Left kidney (tissue), 2 donors: ENCODE results near the gene S100A3. TPM values are rescaled to one million over a fixed set of nuclear protein-coding genes. Genes with fewer than 3 reads are reported as not detected.

Source experiments
- DNase-seq: peaks from one replicate; pipeline ENCODE4 v3.0.0-alpha.2; 2013
- polyA plus RNA-seq: library from polyadenylated mRNA; unstranded; fragments of 120-200 nt; gene quantifications from one replicate; pipeline ENCODE4 v1.2.1, GENCODE V29; 2013; ENCODE audit not compliant: insufficient read length

S100A3 gene
- polyA plus RNA-seq, 1 donor: 0.25 TPM

DNA sequence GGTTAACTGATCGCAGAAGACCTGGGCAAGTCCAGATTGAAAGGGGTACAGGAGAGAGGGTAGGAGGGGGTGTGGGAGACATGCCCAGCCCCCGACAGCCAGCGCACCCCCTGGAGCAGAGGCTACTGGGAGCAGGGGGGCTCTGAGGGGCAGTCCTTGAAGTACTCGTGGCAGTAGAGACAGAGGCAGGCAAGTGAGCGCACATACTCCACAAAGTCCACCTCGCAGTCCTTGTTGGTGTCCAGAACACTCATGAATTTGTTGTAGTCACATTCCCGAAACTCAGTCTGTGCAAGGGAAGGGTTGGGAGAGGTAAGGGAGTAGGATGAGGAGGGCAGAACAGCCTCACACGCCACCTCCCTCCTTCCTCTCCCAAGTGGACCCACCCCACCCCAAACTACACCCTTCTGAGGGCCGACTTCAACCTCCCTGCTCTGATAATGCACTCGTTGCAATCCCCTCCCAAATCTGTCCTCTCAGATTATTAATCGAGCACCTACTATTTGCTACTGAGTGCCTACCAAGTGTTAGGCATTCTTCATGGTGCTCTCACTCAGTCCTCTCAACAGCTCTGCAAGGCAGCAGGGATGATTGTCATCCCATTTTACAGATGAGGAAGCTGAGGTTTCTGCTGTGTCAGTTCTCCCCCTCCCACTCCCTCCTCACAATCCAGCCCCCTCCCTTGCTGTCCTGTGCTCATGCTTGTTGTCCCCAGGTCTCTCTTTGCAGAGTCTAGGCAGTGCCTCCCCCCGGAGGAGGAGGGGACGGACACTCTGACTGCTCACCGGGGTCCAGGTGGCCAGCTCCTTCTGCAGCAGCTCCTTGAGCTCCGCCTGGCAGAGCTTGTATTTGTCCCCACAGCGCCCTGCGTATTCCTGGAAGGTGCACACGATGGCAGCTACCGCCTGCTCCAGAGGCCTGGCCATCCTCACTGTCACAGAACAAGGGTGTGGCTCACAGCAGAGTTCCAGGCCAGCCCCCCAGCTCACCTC, 1.2 kb downstream of the S100A3 start:
- DNase-seq: no peak

DNA sequence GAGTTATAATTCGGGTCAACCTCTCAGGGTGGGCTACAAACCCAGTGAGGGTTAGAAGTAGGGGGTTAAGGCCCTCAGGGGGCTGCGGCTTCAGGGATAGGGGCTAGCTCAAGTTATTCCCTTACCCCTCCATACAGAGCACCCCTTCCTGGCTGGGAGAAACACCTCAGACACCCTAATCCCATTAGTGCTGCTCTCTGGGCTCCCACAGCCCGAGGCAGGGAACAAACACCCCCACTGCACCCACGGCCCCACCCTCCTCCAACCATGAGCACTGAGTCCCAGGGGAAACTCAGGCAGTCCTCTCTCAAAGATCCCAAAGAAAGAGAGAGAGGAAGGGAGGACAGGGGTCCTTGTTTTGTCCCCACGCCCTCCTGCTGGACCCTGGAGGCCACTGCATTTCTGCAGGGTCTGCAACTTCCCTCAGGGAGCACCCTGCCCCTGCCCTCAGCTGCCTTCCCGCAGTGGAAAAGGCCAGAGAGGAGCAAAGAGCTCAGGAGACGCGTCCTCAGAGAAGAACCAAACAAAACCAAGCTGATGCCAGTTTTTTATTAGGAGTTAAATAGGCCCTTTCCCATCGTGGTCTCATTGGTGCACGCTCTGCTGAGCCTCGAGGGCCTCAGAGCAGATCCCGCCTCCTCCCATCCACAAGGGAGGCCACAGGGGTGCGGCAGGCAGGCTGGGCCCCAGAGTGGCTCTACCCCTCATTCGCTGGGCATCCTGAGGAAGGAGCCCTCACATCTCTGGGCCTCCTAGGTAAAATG, 2.1 kb downstream of the S100A3 start:
- no peak for DNase-seq

DNA sequence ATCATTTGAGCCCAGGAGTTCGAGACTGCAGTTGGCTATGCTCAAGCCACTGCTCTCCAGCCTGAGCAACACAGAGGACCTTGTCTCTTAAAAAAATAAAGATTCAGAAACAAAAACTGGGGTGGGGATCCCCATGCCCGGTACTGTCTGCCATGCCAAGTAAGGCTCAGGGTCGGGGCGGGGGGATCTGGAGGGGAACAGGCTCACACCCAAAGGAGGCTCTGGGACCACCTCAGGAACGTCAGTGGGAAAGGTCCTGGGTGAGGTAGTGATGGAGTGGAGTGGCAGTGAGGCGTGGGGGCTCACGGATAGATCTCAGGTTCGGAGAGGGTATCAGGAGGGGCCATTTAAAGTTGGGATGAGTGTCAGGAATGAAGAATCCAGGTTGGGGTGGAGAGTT, 2.7 kb downstream of the S100A3 start:
- DNase-seq: no peak

DNA sequence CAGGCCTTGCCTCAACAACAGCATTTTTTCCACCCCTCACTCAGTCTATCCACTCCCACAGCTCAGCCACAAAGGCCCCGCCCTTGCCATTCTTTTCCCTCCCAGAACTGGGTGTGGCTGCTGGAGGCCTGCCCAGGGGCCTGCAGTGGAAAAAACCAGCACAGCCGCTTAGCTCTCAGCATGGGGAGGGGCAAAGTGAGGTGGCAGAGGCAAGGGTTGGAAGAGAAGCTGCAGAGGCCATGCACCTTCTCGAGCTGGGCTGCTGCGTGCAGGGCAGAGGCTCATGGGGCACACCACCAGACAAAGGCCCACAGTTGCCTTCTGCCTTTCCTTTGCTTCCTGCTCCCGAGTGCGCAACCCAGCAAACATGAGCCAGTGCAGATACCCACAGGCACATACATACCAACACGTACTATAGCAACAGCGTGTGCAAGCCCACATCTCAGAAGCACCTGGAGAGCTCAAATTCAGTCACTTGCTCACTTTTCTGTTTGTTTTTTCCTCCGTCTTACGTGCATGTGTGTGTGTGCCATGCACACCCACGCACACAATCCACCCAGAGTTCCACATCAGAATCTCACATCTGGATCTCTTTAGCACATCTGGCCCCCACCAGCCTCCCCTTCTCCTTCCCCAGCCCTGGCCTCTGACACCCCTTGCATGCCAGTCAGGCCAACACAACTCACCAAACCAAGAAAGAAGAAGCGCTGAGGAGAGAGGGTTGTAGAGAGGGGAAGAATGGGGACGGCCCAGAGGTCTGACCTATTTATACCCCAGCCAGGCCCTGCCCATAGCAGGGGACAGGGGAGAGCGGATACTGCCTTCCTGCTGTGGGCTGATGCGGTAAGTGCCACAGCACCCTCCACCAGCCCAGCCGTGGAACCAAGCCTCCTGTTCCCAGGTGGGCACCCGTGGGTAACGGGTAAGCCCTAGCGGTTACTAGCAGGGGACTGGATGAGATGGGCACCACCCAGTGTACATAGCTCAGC, 3.7 kb downstream of the S100A3 start, which contains the start of gene S100A4:
Gene S100A4, minus strand, starts transcription at position 740 of the 989 bp plus-strand sequence. CDS start 1,012 bp downstream, outside the sequence.
- peak; percentile 93 for DNase-seq

DNA sequence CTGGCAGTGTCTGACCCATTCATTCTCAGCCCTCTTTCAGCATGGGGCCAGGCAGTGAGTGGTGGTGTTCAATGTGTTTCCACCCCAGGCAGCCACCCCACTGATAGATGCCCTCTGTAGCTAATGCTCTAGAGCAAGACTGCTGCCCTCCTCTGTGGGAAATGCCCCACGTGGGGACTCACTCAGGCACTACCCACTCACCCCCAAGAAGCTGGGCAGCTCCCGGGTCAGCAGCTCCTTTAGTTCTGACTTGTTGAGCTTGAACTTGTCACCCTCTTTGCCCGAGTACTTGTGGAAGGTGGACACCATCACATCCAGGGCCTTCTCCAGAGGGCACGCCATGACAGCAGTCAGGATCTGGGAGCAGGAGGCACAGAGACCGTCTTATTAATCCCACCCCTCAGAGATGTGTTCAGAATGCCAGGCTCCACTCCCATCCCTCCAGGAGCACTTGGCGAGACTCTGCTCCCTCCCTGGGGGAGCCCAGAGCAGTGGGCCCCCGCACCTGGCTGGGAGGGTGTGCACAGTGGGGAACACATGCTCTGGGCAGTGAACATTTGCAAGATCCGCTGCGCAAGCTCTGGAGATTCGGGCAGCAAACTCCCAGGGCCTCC, 4.5 kb downstream of the S100A3 start:
- no peak for DNase-seq

DNA sequence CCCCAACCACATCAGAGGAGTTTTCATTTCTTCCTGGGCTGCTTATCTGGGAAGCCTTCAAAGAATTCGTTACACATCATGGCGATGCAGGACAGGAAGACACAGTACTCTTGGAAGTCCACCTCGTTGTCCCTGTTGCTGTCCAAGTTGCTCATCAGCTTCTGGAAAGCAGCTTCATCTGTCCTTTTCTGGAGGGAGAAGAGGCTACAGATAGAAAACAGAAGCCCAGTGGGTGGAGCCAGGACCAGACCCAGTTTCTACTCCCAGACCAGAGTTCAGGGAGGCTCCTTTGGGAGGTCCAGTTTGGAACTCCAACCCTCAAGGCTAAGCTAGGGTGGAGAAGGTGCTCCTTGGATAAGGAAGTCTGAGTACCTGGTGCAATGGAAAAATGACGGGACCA, 5.3 kb downstream of the S100A3 start:
- DNase-seq: no peak

DNA sequence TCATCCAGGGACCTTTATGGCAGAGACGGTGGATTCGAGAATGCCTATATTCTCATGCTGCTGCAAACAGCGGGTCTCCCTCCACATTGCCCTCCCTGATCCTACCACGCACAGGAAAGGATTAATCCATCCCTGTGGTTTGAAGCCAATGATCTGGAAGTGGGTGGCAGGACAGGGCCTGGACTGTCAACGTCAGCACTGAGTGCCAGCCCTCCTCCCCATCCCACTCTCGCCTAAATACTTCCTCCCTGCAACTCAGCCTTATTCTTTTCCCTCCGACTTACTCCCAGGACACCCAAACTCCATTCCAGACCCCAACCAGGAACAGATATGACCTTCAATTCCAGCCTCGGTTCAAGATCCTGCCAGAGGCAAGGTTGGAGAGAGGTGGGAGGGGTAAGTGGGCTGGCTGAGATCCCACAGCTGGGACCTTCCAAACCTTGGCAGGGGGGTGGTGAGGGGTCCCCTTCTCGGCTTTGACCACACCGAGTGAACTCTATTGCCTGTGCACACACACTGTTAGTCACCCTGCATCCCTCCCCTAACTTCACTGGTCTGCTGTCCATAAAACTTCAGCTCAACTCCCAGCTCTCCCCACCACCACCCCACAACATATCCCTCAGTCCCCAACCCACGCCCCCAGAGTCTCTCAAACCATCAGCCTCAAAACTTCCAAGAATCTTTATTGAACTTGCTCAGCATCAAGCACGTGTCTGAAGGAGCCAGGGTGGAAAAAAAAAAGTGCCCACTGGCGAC, 5.9 kb downstream of the S100A3 start:
- DNase-seq: no peak

DNA sequence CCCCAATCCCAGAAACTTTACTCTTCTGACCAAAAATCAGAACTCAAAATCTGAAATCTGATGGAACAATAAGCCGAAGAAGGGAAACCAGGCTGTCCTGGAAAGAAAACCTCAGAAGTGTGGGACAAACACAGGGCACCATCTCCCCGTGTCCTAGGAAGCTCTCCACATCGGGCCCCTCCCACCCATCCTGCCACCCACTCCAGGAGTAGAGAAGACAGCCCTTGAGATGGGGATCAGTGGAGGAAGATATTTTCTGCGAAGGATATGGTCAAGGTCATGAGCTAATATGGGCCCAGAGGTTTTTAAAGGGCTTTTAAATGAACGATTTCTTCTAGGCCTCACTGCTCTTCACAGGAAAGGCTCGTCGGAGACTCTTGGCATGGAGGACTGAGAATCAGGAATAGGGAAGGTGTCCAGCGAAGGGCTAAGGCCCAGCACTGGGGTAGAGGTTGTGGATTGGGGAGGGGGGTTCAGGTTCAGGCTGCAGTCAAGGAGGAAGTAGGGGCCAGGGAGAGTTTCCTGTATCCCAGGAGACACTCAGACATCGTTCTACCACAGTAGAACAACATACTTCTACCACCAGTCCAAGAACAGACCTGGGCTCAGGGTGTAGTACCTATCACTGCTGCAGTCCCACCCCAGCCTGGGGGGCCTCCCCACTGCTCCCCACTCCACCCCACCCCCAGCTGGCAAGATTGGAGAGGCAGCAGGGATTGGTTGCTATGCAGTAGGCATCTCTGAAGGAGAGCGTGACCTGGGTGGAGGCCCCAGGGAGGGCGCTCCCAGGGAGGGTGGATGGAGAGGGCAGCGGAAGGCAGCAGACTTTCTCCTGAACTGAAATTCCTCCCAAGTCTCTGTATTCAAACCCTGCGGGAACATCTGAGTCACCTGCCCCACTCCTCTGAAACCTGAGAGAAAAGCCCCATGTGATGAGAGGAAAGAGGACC, 7.1 kb downstream of the S100A3 start:
- no peak for DNase-seq

DNA sequence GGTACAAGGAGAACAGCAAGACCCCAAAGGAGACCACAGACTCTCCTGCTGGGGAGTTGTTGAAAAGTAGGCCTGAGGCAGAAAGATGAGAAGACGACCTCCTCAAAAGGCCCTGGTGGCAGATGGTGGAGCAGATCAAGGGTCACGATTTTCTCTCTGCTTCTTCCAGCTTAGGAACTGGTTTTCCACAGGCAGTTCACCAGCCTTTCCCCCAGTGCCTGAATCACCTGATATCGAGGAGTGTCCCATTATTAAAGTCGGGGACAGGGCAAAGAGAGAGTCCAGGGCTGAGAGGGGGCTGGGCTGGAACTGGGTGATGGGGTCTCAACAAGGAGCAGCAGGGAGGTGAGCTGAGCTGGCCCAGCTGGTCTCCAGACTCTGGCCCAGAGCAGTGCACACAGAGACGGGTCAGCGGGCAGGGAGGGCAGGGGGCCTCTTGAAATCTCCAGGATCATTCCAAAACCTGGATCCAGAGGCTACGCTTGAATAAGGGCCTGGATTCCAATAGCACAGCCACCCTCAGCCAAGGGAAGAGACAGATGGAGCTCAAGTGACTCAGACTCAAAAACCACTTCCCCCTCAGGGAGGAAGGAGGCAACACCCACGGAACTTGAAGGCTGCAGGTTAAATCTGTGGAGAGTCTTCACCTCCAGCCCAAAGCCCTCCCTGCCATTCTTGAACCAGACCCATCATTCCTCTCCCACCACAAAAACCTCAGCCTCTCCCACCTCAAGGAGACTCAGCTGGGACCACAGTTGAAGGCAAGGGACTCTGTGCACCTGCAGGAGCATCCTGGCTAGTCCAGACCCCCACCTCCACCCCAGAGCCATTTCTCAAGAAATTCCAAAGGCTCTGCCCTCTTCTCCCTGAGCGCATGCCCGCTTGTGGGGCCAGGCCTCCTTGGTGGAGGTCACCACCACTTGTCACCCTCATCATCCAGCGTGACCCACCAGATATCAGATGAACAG, 8.4 kb downstream of the S100A3 start, which contains the start of gene S100A5:
Gene S100A5, minus strand, starts transcription at position 541 of the 968 bp plus-strand sequence. CDS start 743 bp downstream, outside the sequence.
- DNase-seq: no peak

DNA sequence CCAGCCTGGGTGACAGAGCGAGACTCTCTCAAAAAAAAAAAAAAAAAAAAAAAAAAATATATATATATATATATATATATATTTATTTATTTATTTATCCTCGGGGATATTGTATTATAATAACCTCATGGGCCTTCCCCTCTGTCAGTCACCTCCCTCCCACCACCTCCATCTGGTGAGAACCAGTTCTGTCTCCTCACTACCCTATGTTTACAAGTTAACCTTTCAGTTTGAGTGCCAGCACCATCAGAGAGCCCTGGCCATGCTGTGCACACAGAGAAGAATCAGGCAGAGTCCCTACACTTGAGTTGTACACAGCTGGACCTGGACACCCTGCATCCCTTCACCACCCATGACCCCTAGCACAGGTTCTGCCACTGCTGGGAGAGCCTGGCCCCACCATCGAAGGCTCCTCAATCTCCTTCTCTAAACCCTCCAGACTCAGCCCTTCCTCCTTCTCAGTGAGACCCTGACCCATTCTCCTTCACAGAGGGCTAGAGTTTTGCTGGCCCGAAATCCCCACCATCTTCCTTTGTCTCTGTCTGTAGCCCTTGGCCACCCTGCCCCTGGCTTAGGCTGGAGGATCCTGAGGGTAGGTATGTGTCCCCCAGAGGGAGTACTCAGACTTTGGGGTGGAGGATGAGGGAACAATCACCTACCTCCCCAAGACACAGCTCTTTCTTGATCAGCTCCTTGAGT, 9.5 kb downstream of the S100A3 start:
- DNase-seq: no peak

DNA sequence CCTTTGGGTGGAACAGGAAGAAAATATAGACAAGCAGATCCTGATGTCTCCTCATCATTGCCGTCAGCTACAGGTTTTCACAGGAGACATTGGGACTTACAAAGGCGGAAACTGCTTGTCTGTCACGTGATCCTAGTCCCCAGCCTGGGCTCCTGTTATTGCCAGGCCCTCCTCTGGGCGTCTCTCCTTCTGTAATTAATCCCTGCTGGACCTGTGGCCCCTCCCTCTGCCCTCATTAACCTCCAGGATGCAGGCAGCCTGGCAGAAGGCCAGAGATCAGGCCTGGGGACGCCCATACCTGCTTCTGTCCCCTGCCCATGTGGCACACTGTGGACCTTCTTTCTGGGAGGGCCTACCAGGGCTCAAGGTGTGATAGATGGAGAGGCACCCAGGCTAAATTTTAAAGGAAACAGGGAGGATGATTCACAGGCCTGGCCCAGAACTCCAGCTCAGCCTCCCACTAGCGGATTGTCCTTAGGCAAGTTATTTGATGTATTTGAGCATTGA, 10.7 kb downstream of the S100A3 start:
- no peak for DNase-seq

DNA sequence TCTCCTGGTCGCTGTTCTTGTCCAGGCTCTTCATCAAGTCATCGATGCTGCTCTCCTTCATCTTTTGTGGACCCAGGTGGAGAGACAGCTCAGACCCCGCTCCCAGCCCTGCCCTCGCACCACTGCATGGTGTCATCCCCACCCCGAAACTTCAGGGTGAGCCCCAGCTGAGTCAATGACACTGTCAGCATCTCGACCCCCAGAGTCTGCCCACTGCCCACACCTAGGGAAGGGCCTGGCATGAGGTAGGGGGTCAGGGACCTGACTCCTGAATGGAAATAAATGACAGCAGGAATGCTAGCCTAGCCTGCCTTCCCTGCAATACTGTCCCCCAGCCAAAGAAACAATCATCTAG, 11.7 kb downstream of the S100A3 start:
- no peak for DNase-seq

DNA sequence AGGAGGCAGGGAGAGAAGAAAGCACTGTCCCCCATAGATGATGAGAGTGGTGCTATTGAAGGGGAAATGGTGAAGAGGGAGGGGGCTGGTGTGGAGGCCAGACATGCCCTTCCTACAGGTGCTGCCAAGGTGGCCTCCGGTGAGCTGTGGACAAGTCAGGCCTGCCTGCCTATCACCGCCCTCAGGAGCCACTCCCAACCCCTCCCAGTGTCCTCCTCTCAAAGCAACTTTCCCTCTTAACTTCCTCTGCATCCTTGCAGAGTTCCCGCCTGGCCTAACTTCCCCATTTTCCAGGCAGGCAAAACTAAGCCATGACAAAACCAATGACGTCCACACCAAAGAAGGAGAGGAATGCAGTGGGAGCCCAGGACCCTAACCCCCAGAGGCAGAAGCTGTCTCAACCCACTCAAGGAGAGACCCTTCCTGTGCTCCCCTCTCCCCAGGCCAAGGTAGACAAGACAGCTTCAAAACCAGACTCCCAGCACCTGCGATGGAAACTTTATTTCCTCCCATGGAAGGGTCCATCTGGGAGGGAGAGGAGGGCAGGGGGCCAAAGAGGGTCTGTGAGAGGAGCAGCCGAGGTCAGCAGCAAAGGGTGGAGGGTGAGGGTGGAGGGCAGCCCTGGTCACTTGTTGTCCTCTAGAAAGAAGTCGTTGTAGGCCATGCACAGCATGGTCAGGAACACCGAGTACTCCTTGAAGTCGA, 12.2 kb downstream of the S100A3 start:
- no peak for DNase-seq

DNA sequence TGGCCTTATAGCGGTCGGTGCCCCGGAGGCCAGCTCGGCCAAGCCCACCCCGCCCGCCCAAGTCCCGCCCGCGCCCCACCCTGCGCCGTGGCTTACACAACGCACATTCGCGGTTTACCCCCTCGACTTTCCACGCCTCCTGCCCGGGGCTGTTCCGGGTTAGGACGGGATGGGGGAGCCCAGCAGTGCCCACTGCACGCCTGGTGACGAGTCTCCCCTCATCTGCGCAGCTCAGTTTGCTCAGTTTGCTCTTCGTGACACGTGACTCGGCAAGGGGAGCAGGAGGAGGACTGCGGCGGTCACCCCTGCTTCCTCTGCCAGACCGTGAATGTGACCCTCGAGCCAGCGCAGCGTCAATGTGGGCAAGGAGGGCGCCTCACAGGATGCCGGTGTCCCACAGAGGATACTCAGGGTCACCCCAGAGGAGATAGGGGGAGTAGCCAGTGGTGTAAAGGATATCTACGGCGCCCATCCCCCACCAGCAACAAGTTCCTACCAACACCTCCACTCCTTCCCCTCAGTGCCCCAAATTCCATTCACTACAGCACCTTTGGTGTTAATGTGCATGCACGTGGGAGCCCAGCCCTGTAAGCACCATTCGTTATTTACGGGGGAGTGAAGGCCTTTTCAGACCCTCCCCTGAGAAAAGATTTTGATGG, 12.9 kb downstream of the S100A3 start:
- peak; percentile 58 for DNase-seq

DNA sequence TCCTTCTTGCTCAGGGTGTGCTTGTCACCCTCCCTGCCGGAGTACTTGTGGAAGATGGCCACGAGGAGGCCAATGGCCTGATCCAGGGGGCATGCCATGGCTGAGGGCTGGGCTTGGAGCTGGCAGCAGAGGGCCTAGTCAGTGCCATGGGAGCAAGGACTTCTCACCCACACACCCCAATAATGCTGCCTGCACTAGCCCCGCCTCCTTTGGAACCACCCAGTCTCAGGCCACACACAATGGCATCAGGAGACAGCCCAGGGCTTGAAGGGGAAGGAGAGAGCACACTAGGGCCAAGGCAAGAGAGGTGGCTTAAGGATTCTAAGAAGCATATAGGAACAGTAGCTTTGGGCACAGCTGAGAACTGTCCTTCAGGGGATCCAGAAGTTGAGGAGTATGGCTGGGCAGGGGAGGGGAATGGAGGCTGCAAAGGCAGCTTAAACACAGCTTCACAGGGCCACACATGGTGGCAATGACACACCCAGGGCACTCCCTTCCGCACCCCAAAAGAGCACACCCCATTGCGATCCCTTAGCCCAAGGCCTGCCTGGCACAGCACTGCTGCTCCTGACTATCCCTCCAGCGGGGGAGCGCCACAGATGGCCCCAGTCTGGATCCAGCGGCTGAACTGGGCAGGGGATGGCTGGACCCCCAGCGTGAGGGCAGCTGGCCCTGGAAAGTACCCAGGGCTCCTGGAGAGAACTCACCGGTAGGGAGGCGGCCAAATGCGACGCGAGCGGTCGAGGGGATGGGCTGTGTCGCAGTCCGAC, 13.6 kb downstream of the S100A3 start, which contains the start of gene S100A6:
Gene S100A6, minus strand, starts transcription at position 750 of the 770 bp plus-strand sequence. Its CDS starts 652 bp downstream, at position 98.
- no peak for DNase-seq
